B cell (primary cell): ENCODE measurements around the gene SELL.

Experiments
- CTCF ChIP-seq: fragments of 200-600 bp; IDR thresholded peaks from one replicate; pipeline ENCODE4 v1.8.0; 2022; ENCODE audit warnings: antibody characterized with exemption, mild to moderate bottlenecking
- EZH2 ChIP-seq: IDR thresholded peaks from 2 replicates; pipeline ENCODE4 v1.6.1; 2012; ENCODE audit warnings: borderline replicate concordance, low read depth, mild to moderate bottlenecking, moderate library complexity, low read length; ENCODE audit not compliant: insufficient read depth, poor library complexity, severe bottlenecking

GRCh38 chr1:169682071-169682470, 29.3 kb downstream of the SELL start:
- no peak for TF ChIP-seq CTCF
- TF ChIP-seq EZH2 = no peak
